DMS153 (cell line): ENCODE data around the gene ULK4.

Experiments used
- DNase-seq: peaks from one replicate; lab custom pipeline; 2025; lab: John Stamatoyannopoulos, UW

Gene ULK4

DNA sequence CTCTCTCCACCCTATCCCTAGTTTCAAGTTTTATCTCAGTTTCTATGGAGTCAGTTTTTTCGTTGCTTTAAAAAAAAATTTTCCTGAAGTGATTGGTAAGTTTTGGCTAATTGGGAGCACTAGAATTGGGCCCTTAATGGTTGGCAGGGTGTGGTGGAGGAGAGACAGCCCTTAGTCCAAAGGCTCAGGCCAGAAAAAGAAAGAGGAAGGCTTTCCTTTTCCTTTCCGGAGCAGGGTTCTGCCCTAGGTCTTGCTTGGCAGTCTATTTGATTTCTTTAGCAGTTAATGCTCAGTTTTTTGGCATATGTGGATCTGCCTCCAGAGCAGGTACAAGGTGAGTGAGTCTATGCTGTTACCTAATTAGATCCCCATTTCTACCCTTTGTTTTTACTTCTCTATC lies 739.9 kb downstream of the ULK4 start:
- DNase-seq, result no peak

DNA sequence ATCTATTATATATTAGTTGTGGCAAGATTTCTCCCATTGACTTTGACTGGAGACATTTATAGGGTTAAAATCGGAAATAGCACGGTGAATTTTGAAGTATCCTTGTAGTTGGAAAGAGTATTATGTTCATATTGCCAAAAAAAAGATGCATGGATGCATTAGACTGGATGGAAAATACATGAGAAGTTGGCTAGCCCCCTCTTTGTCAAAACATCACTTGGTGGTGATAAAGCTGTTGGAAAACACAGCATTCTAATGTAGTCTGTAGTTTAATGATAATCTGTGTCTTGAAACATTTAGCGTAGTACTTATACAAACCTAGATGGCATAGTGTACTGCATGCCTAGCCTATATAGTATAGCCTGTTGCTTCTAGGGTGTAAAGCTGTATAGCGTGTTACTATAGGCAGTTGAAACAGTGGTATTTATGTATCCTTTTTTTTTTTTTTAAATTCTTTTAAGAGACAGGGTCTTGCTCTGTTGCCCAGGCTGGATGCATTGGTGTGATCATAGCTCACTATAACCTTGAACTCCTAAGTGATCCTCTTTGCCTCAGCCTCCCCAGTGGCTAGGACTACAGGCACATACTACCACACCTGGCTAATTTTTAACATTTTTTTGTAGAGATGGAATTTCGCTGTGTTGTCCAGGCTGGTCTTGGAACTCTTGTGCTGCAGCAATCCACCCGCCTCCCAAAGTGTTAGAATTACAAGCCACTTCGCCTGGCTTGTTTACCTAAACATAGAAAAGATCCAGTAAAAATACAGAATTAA lies 740.8 kb downstream of the ULK4 start:
- DNase-seq, result no peak

DNA sequence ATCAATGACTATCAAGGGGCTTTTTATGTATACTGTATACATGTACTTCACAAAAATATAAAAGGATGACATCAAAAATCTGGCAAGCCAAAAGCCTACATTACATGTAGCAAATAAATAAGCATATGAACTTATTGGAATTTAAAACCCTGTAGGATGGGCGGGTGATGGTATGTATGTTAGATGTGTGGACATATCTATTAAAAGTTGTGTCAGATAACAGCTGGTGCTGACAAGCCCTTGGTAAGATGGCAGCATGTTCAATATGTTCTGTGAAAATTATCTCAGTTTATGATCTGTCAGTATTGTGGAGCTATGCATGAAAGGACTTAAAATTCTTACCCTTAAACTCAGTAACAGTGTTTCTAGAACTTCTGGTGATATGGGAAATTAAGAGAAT lies 742.5 kb downstream of the ULK4 start:
- DNase-seq, result no peak

DNA sequence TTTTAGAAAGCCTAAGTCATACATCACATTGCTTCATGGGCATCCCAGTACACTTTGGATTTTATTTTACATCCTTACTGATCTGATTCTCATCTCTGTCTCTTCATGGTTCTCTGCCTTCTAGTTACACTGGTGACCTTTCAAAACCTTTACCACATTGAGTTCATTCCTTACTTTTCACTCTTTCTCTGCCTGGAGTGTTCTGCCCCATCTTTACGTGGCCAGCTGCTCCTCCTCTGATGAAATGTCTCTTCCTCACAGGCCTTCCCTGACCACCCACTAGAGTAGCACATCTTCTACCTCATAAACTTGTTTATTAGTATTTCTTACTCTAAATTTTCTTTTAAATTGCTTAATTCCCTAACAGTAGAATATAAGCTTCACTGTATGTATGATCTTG lies 744.9 kb downstream of the ULK4 start:
- no peak for DNase-seq

DNA sequence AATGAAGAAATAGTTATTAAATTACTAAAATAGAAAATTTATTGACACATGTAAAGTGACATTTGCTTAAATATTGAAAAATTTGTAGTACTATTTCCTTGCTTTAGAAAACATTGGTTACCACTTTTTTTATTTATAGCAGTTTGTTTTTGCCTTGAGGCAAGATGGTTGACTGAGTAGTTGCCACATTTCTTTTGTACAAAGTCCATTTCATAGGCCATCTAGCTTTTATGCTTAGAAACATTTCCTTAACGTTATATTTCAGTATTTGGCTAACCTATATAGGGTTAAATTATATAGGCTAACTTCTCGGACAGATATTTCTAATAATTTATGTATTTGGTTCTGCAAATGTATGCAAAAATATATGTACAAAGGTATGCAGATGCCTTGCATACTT lies 745.5 kb downstream of the ULK4 start:
- DNase-seq, result no peak

DNA sequence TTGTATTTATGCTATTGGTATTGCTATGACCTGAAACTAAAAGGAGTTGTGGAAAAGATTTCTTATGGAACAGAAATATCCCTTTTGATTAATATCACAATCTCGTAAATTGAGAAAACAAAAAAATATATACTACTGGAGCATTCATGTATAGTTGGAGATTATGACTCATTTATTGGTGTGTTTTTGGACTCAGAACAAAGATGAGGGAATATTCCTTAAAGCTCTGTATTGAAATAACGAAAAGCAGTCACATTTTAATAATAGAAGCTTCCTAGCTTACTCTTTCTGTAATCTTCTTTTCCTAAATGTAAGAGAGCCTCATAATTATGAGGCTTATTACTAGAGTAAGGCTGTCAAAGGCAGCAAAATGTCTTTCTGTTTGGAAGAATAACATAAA lies 748.3 kb downstream of the ULK4 start:
- no peak for DNase-seq

DNA sequence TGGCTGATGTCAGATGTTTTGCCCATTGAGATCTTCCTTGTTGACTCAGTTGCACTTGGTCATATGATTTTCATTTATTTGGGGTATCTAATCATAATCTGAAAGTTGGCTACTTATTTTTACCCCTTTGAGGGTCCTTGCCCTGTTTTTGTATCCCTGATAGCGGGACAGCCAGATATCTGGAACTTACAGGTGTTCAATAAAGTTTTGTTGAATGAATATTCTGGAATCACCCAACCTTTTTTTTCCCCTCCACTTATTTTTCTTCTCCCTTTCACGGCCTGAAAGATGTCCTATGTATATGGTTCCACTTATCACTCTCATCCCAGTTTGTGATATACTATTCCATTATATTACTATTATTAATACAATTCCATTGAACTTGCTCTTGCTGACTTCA lies 749.8 kb downstream of the ULK4 start:
- no peak for DNase-seq

DNA sequence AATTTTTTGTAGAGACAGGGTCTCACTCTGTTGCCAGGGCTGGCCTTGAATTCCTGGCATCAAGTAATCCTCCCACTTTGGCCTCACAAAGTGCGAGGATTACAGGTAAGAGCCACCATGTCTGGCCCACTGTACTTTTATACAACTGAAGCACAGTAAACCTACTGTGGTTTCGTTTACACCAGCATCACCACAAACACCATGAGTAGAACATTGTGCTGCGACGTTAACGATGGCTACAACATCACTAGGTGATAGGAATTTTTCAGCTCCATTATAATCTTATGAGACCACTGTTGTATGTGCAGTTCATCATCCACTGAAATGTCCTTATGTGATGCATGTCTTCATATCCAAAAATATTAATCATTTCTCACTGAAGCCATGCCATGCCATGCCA lies 750.9 kb downstream of the ULK4 start:
- DNase-seq, result no peak

DNA sequence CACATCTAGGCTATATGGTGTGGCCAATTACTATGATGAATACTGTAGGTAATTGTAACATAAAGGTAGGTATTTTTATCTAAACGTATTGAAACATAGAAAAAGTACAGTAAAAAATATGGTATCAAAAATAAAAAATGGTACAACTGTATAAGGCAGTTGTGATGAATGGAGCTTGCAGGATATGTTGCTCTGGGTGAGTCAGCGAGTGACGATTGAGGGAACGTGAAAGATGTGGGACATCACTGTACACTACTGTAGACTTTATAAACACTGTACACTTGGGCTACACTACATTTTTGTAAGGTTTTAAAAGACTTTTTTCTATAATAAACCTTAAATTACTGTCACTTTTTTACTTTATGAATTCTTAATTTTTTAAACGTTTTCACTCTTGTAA lies 752.3 kb downstream of the ULK4 start:
- DNase-seq, result no peak

DNA sequence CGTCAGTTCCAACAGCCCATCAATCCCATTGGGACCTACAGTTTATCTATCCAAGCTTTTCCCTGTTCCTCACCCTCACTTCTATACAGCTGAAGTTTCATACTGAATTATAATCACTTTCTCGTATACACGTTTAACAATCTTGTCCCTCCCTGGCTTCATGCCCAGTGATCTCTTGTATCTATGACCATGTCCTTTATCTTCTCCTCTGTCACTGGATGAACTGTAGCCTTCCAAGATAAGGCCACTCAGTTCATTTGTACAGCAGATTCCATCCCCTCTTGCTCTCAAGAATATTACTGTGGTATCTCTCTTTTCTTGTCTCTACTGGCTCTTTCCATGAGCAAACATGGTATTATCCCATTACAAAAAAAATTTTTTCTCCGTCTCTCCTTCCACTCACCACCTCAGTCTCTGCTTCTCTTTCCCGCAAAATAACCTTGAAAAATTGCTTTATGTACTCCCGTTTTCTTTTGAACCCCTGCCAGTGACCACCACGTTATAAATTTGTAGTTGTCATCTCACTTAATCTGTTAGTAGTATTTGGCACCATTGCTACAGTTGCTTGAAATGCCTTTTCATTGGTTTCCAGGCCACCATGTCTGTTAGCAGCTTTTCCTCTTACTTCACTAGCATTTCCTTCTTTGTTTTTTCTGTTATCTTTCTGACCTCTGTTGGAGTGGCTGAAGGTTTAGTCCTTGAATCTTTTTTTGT lies 753.2 kb downstream of the ULK4 start:
- DNase-seq, result no peak

DNA sequence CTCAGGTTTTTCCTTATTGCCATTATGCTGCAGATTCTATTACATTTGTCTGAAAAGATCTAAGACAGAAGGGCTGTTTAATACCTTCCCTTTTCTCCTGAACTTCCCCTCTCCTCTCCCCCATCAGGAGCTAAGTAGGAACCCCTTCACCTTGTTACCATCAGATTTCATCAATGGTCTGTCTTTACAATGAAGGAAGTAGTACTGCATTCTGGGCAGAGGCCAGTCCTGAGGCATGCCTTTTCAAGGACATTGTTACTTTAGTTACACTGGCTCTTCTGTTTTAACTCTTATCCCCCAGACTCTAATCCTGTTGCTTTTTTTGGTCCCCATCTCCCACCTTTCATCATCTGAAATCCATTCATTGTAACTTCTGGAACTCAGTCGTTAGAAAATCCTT lies 754.5 kb downstream of the ULK4 start:
- no peak for DNase-seq

DNA sequence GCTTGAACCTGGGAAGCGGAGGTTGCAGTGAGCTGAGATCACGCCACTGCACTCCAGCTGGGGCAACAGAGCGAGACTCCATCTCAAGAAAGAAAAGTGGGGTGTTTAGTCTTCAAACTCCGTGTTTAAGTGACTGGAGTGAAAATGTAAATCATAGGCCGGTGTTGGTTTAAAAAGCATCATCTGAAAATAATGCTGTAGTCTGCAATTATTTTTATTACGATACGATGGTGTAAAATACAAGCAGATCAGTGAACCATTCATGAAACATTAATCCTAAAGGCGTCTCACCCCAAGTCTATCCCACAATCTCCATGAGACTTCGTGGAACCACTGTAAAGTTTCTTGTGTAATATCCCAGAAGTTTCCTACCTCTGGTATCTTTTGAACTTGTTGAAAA lies 756.3 kb downstream of the ULK4 start:
- DNase-seq, result no peak

DNA sequence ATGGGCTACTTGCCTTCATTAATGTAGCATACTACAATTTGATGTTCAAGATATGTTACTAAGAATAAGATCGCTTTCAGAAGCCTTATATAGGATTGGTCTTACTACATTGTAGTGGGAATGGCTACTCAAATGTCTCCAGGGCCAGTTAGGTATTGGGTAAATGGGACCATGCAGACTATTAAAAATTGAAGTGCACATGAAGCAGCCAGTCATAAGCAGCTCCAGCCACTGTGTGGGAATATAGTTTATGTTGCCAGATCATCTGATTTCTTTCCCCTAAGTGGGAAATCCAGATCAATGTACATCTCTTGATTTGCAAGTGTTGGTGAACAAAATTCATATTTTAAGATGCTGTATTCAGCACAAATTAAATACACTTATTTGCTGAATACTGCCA lies 757.5 kb downstream of the ULK4 start:
- no peak for DNase-seq

DNA sequence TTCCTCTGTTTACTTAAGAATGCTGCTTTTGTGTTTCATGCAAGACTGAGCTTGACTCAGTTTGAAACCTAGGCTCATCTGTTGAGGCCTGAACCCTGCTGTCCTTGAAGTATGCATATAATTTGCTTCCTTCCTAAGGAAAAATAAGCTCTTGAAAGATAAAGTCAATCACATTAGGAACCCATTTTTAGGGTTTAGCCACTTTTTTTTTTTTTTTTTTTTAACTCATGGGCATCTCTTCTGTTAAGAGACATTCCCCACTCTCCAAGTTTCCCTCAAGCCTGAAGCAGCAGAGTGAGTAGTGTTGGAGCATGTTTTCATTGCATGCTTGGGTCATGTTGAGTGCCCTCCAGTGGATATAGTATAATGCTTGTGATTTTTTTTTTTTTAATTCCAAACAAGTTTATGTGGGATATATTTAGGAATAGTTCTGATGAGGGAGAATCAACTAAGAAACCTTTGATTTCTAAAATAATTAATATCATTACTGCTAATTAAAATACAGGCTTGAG lies 759.0 kb downstream of the ULK4 start:
- DNase-seq, result no peak

DNA sequence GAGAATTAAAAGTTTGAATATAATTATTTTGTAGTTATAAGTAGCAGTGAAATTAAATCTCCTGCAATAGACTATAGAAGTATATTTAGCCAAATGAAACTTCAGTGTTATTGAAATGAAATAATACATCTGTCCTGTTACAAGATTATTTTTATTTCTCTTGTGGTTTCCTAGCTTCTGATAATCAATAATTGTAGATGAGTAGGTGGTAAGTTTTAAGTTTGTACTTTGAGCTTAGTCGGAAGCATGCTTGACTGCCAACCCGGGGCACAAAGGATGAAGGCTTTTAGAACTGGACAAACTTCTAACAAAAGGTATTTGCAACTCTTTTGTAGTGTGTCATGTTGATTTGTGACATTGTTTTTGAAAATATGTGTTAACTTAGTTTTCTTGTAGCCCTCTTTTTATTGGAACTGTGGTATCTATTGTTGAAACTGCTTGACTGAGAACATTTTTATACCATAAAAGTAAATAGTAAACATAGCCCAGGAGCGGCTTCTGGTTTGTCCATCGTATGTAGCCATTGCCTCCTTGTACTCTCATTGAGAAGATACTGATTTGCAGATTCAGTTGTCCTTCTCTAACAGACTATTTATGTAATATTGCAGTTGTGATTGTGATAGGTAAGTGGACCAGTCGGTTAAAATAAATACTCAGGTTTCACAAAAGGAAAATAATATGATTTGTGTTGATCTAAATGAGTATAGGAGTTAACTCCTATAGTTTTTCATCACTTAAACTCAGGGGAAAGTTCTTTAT lies 759.6 kb downstream of the ULK4 start:
- DNase-seq, result no peak

DNA sequence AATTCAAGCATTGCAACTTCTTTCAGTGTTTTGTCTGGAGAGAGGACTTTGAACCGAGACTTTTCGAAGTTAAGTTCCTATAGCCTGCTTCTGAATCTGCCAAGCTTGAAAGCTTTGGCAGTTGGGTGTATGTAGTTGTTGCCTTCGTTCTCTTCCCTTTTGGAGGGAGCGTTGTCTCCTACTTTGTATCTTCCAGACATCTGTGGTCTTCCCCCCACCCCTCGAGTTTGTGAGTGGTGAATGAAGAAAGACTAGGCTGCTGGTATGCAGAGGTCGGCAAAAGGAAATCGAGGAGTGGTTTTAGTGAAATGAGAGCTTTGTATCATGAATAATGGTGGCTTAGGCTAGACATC lies 761.3 kb downstream of the ULK4 start:
- no peak for DNase-seq

DNA sequence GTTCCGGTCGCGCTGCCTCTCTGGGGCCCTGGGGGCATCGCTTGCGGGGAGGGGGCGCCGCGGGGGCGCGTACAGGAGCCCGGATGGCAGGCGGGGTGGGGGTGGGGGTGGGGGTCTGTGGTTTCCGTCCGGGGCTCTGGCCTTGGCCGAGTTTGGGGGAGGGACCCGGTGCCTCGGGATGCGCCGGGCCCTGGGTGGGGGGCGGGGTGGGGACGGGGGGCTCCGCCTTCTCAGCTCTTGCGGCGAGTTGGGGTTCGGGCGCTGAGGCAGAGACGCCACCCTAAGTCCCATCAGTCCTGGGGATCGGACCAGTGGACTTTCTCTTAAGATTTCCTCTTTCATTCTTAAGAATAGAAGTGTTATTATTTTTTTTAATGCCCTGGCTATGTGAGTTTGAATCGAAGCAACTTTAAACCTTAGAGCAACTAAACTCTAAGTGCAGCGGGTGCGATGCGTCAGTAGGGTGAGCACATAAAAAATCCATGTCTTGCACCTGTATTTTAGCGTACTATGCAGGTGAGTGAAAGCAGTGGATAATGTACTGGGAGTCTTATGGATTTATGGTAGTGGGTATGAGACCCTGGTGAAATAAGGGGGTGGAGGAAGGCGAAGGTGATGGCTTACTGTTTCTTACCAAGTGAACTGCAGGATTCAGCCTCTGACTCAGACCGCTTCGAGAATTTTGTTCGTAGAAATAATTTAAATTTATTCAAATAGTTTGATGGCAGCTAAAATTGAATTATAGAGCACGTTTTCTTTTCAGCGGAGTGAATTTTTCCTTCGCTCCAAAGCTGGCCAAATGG lies 761.8 kb downstream of the ULK4 start:
- no peak for DNase-seq

DNA sequence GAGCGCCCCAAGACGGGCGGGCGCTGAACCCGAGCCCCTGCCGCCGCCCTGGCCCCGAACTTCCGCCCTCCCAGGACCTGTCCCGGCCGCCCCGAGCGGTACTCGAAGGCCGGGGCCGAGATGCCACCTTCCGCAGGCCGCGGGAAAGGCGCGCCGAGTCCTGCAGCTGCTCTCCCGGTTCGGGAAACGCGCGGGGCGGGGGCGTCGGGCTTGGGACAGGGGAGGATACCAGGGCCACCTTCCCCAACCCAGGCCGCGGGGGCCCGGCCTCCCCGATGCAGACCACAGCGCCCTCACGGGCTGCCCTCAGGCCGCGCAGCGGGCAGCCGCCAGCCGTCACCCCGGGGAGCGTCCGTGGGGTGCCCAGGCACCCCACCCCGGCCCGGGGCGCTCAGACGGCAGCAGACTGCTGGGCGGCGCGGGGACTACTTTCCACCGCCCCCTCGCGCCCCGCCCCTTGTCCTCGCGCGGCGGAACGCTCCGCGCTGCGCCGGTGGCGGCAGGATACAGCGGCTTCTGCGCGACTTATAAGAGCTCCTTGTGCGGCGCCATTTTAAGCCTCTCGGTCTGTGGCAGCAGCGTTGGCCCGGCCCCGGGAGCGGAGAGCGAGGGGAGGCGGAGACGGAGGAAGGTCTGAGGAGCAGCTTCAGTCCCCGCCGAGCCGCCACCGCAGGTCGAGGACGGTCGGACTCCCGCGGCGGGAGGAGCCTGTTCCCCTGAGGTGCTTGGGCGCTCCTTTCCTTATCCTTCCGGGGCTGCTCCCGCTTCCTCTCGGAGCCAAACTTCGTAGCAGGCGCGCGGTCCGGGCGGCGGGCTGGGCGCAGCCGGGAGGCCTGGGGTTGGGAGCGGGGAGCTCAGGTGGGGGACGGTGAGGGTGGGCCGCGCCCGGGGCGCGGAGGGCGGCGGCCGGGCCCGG lies 762.7 kb downstream of the ULK4 start, which contains the start of gene CTNNB1:
TSS of gene CTNNB1 (plus strand) at position 556 of the 916 bp plus-strand sequence. CDS start 24,564 bp downstream, outside the sequence.
- peak; percentile 66 for DNase-seq

DNA sequence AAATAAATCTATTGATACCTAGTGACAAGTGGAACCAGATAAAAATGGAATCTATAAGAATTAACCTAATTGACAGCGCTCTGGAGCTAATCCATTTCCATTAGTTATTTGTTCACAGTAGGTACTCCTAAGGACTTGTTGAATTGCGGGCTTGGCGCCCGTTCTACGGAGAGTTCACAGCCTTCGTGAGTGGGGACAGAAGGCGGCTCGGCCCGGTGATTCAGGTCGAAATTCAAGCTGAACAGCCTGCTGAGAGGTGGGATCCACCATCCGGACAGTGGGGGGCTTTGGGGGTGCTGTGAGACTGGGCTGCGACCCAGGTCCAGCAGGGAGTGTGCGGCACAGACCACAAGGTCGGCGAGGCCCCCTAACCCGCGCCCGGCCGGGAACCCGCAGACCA lies 763.4 kb downstream of the ULK4 start:
- DNase-seq, result no peak

DNA sequence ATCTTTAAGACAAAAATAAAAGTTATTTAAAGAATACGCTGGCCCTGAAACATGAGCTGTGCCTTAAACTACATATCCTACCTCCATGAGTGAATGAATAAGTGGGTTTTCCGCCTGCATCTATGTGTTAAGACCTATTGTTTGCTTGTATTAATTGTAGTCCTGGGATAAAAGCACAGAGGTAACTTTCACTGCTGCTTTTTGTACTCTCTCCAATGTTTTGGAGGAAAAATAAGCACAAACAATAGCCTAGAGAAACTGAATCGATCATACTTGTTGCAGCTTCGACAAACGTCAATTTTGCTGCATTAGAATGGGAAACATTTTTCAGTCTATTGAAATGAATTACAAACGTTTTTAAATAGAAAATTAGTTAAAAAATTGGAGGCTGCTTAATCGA lies 763.9 kb downstream of the ULK4 start:
- DNase-seq, result no peak
